Hindlimb muscle (tissue), 1 donor: ENCODE results near the gene OR51B2. TPM values are rescaled to one million over a fixed set of nuclear protein-coding genes. Genes with fewer than 3 reads are reported as not detected.
"Not testable (repeated sequence)": the region's sequence is repeated elsewhere in the genome, so short reads cannot be mapped to it uniquely, and the experiment has no call there.

Source experiments
- DNase-seq: peaks from one replicate; pipeline ENCODE4 v3.0.0-alpha.2; 2013
- polyA plus RNA-seq: library from polyadenylated mRNA; unstranded; fragments of 120-200 nt; gene quantifications from one replicate; pipeline ENCODE4 v1.2.1, GENCODE V29; 2013; ENCODE audit not compliant: insufficient read length

Gene OR51B2, protein sequence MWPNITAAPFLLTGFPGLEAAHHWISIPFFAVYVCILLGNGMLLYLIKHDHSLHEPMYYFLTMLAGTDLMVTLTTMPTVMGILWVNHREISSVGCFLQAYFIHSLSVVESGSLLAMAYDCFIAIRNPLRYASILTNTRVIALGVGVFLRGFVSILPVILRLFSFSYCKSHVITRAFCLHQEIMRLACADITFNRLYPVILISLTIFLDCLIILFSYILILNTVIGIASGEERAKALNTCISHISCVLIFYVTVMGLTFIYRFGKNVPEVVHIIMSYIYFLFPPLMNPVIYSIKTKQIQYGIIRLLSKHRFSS
- not detected for polyA plus RNA-seq

DNA sequence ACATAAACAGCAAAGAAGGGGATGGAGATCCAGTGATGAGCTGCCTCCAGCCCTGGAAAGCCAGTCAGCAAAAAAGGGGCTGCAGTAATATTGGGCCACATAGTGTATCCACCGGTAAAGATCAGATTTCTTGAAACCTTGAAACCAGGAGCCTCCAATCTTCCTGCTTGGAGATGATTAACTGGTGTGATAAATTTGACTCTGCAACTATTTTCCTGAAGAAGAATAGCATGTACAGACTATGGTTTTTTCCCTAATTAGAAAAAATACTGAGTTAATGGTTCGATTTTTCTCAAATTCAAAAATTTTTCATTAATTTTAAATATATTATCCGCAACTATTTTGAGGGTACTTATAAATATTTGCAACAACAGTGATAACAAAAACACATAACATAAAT, at the start of gene OR51B2:
Gene OR51B2, minus strand, starts transcription at position 101 of the 400 bp plus-strand sequence. Its CDS starts 0 bp downstream, at position 101.
- DNase-seq = no peak

DNA sequence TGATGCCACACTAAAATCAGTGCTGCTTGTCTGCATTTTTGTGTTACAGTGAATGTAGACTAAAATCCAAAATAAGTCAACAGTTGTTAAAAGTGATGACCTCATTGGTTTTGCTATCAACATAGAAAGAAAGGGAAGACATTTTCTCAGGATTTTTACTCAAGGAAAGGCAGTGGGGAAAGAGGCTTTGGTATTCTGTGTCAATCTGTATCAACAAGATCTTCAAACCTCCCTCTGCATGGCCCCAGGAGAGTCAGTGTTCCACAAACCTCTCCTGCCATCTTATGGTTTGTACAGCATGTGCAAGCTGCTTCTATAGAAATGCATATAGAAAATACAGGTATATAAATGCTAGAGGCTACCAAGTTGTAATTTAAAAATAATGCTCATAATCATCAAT, 45.7 kb upstream of the OR51B2 start:
- no peak for DNase-seq

DNA sequence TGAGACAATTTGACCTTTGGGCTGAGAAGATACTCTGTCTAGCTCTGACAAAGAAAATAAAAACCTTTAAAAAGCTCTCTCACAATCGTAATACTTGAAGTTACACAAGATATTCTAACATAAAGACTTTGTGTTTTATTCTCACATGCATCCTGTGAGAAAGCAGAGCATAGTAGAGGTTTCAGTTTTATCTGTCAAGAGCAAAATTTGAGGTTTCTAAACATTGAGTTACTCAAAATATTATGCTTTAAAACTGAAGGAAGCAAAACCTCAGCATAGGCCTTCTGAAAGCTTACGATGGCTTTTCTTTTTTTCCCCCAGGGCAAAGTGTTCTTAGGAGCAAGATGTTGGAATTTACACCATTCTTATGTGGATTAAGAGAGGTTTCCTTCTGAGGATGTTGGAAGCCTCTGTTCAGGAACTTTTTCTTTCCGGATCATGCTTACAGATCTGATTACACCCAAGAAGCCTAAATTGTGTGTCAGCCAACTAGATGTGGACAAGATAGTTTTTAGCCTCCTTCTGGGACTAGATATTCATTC, 44.5 kb upstream of the OR51B2 start:
- DNase-seq = no peak

DNA sequence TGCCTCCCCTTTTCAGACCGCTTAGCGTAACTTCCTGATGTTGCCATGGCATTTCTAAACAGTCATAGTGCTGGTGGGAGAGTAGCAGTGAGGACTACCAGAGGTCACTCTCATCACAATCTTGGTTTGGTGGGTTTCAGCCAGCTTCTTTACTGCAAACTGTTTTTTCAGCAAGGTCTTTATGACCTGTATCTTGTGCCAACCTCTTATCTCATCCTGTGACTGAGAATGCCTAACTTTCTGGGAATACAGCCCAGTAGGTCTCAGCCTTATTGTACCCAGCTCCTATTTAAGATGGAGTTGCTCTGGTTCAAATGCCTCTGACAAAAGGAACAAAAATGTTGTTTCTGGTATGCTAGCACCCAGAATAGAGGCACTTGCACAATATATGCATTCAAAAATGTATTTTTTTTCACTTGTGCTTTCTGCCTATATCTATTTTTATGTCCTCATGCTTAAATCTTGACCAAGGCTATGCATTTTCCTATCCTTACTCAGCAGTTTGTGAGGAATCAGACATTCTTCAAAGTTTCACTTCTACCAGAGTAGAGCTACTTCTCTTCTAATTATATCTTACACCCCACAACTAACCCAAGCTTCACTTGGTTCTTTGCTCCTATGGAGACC, 43.5 kb upstream of the OR51B2 start:
- DNase-seq = no peak

DNA sequence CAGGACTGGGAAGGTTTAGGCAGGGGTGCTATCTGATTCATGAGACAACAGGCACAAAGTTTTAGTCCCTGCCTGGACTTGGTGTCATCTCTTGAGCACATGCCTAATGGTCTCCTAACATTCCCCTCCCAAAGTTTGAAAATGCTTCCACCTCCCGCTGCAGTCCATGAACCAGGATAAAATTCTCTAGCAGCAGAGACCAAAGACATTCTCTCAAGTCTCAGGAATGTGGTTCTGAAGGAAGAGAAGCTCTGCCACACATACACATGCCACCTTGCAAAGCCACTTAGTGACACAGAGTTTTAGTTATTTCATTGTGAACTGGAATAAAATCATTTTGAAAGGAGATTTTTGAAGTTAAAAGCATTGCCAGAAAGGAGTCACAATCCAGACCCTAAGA, 42.8 kb upstream of the OR51B2 start:
- DNase-seq = no peak

DNA sequence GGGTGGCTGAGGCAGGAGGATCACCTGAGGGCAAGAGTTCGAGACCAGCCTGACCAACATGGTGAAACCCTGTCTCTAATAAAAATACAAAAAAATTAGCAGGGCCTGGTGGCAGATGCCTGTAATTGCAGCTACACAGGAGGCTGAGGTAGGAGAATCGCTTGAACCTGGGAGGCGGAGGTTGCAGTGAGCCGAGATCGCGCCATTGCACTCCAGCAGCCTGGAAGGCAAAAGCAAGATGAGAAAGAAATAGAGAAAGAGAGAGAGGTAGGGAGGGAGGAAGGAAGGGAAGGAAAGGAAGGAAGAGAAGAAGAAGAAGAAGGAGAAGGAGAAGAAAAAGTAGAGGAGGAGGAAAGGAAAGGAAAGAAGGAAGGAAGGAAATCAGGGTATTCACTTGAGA, 42.3 kb upstream of the OR51B2 start:
- not testable (repeated sequence) for DNase-seq

DNA sequence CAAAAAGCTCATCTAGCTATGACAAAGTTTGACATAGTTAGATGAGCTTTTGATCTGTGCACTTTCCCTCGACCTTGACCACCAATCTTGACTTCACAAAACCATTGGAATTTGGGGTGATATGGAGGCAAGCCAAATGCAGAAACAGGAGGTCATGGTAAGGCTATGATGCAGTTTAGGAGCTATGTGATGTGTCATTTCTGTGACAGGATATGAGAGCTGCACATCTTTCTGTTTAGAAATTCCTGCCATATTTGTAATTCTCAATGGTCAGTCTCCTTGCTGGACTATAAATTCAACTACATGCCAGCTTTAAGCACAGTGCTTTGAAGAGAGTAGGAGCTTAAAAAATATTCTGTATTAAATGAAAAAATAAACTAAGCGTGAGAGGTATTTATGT, 40.1 kb upstream of the OR51B2 start:
- no peak for DNase-seq

DNA sequence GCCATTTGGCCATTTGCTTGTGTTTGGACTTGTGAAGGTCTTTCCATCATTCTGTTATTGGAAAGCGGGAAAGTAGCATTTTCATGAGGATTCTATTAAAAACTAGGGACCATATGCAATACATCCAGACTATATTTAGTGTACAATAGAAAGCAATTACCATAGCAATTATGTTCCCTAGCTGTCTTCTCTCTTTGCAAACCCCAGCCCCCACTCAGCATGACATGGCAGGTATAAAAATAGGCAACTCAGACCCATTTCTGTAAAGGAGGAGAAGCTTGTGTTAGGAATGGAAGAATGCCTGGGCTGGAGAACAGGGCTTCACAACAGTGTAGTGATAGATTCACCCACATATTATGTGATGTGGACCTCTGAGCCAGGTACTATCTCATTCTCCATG, 39.6 kb upstream of the OR51B2 start:
- DNase-seq = no peak

DNA sequence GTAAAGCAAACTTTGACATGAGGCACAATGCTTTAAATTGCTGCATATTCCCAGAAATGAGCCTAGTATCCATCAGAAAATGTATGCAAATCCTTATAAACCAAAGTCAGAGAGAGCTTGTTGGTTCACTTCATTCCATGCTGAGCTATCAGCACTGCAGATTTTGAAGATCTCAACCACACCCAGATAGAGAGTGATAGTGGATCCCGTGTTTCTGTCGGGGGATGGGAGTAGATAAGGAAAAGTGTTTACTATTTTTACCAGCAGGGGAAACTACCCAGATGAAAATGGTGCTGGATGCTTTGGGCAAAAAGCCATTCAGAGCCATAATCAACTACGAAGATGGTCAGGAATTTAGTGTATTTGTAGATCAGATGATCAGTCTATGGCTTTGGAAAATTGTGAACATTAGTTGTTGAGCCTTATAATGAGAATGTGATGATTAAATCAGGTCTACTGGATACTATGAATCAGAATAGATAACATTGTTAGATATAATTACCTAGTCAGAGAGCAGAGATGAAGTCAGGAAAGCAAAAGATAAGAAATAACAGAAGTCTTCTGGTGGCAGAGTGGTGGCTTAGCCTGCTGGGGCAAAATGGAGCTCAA, 38.0 kb upstream of the OR51B2 start:
- no peak for DNase-seq

DNA sequence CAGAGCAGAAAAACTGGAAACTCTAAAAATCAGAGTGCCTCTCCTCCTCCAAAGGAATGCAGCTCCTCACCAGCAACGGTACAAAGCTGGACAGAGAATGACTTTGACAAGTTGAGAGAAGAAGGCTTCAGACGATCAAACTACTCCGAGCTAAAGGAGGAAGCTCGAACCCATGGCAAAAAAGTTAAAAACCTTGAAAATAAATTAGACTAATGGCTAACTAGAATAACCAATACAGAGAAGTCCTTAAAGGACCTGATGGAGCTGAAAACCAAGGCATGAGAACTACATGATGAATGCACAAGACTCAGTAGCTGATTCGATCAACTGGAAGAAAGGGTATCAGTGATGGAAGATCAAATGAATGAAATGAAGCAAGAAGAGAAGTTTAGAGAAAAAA, 31.9 kb upstream of the OR51B2 start:
- not testable (repeated sequence) for DNase-seq

DNA sequence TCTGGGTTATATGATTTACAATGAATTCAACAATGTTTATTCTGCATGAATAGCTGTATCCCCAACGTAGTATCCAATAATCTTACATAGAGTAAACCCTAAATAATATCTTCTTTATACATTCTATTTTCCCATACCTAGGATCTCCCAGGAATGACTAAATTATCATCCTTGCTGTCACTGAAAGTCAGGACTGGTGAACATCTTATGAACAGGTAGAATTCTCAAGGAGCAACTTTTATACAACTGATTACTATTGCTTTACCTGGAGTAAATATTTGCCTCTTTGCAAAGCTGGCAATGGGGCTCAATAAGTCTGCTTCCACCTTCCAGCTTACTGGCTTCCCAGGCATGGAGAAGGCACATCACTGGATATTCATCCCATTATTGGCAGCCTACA, 27.1 kb upstream of the OR51B2 start, which contains the start of gene OR51B6:
Gene OR51B6, plus strand, starts transcription at position 301 of the 400 bp plus-strand sequence. Its CDS starts 0 bp downstream, at position 301.
- no peak for DNase-seq

DNA sequence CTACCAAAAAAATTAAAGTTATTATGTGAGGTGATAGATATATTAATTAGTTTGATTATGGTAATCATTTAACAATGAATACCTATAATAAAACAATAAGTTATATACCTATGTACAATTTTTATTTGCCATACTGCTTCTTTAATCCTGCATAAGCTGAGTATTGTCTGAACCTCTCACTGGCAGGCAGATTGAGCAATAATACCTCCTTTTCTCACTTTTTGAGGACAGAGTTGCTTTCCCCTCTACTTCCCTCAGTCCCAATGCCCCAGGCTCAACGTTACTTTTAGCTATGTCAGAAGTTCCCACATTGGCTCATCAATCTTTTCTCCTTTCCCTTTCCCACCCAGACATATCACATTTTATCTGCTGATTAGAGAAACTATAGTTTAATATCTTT, 25.5 kb upstream of the OR51B2 start:
- no peak for DNase-seq

DNA sequence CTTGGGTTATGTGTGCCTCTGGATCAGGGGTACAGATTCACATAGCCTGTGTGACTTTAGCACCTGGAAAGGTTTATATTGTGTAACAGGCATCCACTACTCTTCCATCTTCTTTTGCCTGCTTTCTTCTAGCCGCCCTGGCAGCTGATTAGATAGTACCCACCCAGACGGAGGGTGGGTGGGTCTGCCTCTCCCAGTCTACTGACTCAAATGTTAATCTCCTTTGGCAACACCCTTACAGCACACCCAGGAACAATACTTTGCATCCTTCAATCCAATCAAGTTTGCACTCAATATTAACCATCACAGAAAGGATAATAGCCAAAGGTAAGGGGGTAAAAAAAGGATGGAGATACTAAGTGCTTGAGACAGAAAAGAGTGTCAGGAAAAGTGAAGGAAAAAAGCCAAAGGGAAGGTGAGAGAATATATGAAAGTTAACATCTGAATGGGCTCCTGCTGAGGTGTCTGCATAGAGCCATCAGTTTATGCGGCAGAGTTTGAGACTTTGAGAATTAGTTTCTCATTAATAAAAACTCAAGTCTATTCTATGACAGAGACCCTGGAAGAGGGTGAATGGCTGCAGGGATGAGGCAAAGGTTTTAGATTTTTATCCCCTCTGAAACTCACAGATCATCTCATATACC, 24.6 kb upstream of the OR51B2 start:
- no peak for DNase-seq

DNA sequence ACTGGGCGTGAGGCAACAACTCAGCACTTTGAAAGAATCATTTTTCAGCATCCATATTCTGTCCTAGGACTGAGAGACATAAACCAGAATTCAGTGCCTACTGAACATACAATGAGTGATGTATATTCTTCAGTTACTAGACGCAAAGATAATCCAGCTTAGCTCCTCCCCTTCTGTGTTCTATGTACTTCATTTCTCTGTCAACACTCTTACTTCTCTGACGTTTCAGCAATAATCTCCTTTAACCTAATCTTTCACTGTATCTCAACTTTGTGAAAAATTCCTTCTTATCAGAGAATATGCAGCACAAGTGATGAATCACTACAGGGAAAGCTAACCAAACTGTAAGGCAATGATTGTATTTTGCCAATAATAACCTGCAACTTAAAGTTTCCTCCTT, 21.7 kb upstream of the OR51B2 start:
- DNase-seq = no peak

DNA sequence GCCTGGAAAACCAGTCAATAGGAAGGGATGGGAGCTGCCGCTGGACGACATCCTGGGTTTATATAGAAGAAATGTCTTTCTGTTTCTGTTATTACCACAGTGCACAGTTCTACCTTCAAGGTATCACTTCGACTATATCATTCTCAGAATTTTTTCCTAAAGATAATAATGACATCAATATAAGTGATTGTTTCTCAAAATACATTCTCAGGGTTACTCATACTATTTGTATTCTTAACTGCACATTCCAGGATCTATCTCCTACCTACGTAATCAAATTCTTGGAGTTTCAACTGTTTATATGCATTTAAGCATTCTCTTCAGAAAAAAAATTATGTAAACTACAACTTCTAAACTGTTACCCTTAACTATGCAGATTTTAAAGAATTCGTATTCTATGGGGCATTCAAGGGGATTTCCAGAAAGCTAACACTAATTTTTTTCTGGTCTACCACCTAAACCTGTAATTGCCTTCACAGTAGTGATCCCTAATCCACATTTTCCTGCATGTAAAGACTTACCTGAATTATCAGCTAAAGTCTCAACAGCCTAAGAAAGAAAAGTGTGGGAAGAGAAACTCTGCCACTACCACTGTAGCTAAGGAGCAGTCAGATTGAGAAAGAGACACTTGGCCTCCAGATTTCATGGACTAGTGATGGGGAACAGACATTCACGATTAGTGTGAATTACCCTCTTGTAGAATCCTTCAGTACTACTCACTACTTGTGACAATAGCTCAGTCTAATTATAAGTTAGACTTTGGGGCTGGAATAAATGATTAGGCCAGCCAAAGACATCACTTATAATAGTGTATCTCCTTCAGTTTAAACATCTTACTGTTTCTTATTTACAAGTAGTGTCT, 19.6 kb upstream of the OR51B2 start, which contains the start of gene OR51B5:
Gene OR51B5, minus strand, starts transcription at position 51 of the 862 bp plus-strand sequence. Its CDS starts 0 bp downstream, at position 51.
- DNase-seq = no peak

DNA sequence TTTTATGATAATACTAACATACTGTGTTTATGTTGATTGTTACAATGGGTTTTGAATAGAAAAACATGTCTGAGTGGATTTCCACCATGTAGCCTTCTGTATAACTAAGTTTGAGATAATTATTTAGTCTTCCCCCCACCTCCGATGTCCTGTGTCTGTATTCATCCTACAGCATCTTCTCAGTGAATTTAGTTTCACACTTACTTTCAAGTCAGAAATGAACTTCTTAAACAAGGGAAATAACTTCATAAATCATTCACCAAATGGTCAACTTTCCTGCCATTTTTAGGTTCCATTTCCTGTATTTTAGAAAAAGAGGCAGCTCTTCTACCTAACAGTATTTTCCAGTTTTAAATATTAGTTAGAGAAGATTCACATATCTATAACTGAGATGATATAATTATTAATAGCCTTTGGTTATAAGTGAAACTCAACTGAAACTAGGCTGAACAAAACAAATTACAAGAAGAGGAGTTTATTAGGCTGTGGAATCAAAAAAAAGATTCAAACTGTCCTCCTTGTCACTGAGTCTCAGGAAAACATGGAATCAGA, 15.8 kb upstream of the OR51B2 start:
- DNase-seq = no peak

DNA sequence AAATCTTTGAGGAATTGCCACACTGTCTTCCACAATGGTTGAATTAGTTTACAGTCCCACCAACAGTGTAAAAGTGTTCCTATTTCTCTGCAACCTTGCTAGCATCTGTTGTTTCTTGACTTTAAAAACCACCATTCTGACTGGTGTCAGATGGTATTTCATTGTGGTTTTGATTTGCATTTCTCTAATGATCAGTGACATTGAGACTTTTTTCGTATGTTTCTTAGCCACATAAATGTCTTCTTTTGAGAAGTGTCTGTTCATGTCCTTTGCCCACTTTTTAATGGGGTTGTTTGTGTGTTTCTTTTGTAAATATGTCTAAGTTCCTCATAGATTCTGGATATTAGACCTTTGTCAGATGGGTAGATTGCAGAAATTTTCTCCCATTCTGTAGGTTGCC, 13.2 kb upstream of the OR51B2 start:
- not testable (repeated sequence) for DNase-seq

DNA sequence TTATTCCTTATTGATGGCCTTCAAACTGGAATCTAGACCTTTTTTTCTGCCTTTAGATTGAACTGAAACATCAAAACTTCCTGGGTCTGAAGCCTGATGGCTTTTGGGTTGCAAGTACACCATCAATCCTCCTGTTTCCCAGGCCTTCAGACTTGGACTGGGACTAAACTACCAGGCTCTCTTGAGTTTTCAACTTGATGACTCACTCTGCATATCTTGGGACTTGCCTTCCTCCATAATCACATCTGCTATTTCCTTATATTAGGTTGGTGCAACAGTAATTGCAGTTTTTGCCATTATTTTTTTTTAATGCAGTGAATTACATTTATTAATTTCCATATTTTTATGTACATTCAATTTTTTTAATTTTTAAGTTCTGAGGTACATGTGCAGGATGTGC, 12.2 kb upstream of the OR51B2 start:
- DNase-seq = no peak

DNA sequence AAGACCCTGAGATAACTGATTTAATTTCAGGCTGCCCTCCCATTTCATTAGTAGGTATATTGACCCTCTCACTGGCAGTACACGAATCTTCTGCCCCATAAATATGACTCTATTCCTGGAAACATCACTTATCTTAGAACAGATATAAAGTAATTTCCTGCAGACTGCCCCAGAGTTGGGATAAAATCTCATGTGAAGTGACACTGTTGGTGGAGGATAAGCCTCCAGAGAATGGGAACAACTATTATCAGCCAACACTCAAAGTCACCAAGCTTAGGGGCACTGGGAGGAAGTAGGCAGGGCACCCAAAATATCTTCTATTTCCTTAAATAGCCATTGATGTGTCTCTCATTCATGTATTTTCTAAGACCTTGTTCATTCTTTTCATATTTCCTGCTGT, 11.1 kb upstream of the OR51B2 start:
- DNase-seq = no peak

DNA sequence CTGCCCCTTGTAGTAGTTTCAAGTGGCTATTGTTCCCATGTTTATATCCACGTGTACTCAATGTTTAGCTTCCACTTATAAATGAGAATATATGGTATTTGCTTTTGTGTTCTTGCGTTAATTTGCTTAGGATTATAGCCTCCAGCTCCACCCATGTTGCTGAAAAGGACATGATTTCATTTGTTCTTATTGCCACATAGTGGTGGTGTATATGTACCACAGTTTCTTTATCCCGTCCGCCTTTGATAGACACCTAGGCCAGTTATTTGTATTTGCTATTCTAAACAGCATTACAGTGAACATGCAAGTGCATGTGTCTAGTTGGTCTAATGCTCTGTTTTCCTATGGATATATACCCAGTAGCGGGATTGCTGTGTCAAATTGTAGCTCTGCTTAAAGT, 6.8 kb downstream of the OR51B2 start:
- no peak for DNase-seq

DNA sequence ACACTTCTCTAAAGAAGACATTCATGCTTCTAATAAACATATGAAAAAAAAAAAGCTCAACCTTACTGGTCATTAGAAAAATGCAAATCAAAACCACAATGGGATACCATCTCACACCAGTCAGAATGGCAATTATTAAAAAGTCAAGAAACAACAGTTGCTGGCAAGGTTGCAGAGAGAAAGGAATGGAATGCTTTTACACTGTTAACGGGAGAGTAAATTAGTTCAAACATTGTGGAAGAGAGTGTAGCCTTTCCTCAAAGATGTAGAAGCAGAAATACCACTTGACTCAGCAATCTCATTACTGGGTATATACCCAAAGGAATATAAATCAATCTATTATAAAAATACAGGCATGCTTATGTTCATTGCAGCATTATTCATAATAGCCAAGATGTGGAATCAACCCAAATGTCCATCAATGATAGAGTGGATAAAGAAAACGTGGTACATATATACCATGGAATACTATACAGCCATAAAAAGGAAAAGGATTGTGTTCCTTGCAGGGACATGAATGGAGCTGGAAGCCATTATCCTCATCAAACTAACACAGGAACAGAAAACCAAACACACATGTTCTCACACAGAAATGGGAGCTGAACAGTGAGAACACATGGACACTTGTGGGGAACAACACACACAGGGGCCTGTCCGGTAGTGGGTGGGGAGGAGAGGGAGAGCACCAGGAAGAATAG, 10.6 kb downstream of the OR51B2 start:
- DNase-seq = not testable (repeated sequence)
